NB4 (cell line): ENCODE results near the gene OSBPL9.

Experiments
- TF ChIP-seq, protein P1 (sequence below): IDR thresholded peaks from one replicate; pipeline ENCODE4 v1.5.1; 2012; ENCODE audit warnings: low read depth, low read length
- TF ChIP-seq, protein P2 (sequence below): IDR thresholded peaks from 2 replicates; pipeline ENCODE4 v1.6.1; 2011; ENCODE audit warnings: low read depth, low read length

DNA sequence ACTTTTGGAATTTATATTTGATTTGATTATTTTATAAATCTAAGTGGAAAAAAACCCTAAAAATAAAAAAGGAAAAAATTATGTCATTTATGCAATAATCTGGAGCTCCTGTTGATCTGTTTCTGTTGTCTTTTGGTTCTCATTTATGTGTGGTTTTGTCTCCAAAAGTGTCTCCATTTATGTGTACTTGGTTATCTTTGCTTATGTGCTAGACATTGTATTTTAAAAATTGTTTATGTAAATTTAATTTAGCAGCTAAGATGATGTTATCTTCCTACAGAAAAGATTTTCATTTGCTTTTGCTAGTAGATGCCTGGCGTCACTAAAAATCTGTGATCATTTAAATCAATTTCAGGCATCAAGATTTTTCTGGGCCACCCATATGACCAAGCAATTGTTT, 95.7 kb downstream of the OSBPL9 start:
- TF ChIP-seq, protein P1, sequence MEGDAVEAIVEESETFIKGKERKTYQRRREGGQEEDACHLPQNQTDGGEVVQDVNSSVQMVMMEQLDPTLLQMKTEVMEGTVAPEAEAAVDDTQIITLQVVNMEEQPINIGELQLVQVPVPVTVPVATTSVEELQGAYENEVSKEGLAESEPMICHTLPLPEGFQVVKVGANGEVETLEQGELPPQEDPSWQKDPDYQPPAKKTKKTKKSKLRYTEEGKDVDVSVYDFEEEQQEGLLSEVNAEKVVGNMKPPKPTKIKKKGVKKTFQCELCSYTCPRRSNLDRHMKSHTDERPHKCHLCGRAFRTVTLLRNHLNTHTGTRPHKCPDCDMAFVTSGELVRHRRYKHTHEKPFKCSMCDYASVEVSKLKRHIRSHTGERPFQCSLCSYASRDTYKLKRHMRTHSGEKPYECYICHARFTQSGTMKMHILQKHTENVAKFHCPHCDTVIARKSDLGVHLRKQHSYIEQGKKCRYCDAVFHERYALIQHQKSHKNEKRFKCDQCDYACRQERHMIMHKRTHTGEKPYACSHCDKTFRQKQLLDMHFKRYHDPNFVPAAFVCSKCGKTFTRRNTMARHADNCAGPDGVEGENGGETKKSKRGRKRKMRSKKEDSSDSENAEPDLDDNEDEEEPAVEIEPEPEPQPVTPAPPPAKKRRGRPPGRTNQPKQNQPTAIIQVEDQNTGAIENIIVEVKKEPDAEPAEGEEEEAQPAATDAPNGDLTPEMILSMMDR, result no peak
- TF ChIP-seq, protein P2, sequence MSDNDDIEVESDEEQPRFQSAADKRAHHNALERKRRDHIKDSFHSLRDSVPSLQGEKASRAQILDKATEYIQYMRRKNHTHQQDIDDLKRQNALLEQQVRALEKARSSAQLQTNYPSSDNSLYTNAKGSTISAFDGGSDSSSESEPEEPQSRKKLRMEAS, result no peak
